Parathyroid adenoma (tissue), 2 donors: ENCODE measurements around the gene CNGA4.

ENCODE experiments used
- H2AFZ ChIP-seq: fragments of 300-600 bp; sonication (generic); one replicate; pipeline ENCODE4 v1.7.0; 2017; ENCODE audit warnings: antibody characterized with exemption, mild to moderate bottlenecking
- H3K27ac ChIP-seq: fragments of 300-600 bp; sonication (generic); one replicate; pipeline ENCODE4 v1.7.0; 2017
- H3K27me3 ChIP-seq: fragments of 300-600 bp; sonication (generic); one replicate; pipeline ENCODE4 v1.7.0; 2017; ENCODE audit warnings: low read length; ENCODE audit not compliant: control insufficient read depth, insufficient read depth
- H3K36me3 ChIP-seq: fragments of 300-600 bp; sonication (generic); one replicate; pipeline ENCODE4 v1.7.0; 2017; ENCODE audit warnings: low read length; ENCODE audit not compliant: control insufficient read depth, insufficient read depth
- H3K4me1 ChIP-seq: fragments of 300-600 bp; sonication (generic); one replicate; pipeline ENCODE4 v1.7.0; 2017; ENCODE audit warnings: control low read depth
- H3K4me2 ChIP-seq: fragments of 300-600 bp; sonication (generic); one replicate; pipeline ENCODE4 v1.7.0; 2017; ENCODE audit warnings: low read length
- H3K4me3 ChIP-seq: fragments of 300-600 bp; sonication (generic); one replicate; pipeline ENCODE4 v1.7.0; 2017; ENCODE audit warnings: low read depth, low read length
- H3K79me2 ChIP-seq: fragments of 300-600 bp; sonication (generic); one replicate; pipeline ENCODE4 v1.7.0; 2017; ENCODE audit warnings: control low read depth
- H3K9ac ChIP-seq: fragments of 300-600 bp; sonication (generic); one replicate; pipeline ENCODE4 v1.7.0; 2017; ENCODE audit warnings: mild to moderate bottlenecking
- H3K9me3 ChIP-seq: fragments of 300-600 bp; sonication (generic); one replicate; pipeline ENCODE4 v1.7.0; 2017; ENCODE audit warnings: low read length; ENCODE audit not compliant: control insufficient read depth
- TF ChIP-seq, protein P1 (sequence below): fragments of 300-600 bp; sonication (generic); IDR thresholded peaks from one replicate; pipeline ENCODE4 v1.7.0; 2017; ENCODE audit warnings: antibody characterized with exemption, mild to moderate bottlenecking
- donor health status: primary hyperparathyroidism.

Gene CNGA4

GRCh38 chr11:6253197-6253596 is 14.3 kb downstream of the CNGA4 start:
- no peaks in the 10 kb centered on the region for H3K9me3 ChIP-seq
- H3K4me2 ChIP-seq: no peak overlapping the region
- H3K79me2 ChIP-seq: no peaks in the 10 kb centered on the region
- no peak overlapping the region for H3K4me3 ChIP-seq
- no peak overlapping the region for H3K27ac ChIP-seq
- no peak overlapping the region for H3K9ac ChIP-seq
- TF ChIP-seq, protein P1, sequence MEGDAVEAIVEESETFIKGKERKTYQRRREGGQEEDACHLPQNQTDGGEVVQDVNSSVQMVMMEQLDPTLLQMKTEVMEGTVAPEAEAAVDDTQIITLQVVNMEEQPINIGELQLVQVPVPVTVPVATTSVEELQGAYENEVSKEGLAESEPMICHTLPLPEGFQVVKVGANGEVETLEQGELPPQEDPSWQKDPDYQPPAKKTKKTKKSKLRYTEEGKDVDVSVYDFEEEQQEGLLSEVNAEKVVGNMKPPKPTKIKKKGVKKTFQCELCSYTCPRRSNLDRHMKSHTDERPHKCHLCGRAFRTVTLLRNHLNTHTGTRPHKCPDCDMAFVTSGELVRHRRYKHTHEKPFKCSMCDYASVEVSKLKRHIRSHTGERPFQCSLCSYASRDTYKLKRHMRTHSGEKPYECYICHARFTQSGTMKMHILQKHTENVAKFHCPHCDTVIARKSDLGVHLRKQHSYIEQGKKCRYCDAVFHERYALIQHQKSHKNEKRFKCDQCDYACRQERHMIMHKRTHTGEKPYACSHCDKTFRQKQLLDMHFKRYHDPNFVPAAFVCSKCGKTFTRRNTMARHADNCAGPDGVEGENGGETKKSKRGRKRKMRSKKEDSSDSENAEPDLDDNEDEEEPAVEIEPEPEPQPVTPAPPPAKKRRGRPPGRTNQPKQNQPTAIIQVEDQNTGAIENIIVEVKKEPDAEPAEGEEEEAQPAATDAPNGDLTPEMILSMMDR: no peak
- no peaks in the 10 kb centered on the region for H3K4me1 ChIP-seq
- no peaks in the 10 kb centered on the region for H3K36me3 ChIP-seq
- H2AFZ ChIP-seq: no peak overlapping the region
- H3K27me3 ChIP-seq: no peaks in the 10 kb centered on the region

DNA sequence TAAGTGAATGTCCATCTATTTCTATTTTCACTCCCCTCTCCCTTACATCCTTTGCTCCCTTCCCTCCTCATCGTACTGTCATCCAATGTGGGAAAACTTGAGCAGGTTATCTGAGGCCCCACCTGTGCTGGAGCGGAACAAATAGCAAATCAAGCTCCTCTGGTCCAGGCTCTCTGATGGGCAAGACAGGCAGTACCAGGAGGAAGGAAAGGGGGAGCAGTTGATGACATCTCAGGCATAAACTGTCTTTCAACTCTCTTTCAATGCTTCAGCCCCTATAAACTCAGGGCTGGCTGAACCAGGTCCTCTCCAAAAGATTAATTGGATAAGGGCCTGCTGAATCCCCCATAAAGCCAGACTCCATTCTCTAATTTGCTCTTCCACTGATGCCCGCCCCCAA is 19.3 kb downstream of the CNGA4 start:
- TF ChIP-seq, protein P1: no peak
- H3K4me2 ChIP-seq: no peak overlapping the region
- H3K4me1 ChIP-seq: no peaks in the 10 kb centered on the region
- H3K4me3 ChIP-seq: no peak overlapping the region
- no peaks in the 10 kb centered on the region for H3K36me3 ChIP-seq
- H3K27me3 ChIP-seq: no peaks in the 10 kb centered on the region
- H3K79me2 ChIP-seq: no peaks in the 10 kb centered on the region
- H3K9ac ChIP-seq: no peak overlapping the region
- H3K9me3 ChIP-seq: no peaks in the 10 kb centered on the region
- H3K27ac ChIP-seq: no peak overlapping the region
- no peak overlapping the region for H2AFZ ChIP-seq

DNA sequence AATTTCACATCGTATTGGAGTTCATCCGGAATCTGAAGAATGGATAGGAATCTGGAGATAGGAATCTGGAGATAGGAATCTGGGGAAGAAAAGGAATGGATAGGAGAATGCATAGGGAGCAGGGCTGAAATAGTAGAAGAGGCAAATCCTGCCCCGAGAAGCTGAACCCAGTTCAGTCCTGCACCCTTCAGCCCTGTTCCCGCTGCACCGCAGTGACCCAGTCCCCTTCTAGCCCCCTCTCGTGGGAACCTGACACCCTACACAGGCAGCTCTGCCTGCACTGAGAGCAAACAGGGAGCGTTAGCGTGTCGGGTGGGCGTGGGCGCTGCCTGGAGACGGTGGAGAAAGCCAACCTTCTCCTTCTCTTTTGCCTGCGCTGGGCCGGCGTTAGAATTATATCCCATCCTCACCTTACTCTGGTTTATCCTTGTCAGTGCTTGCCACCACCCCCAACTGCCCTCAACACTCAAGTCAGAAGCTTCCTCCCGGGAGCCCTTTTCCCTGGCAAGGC is 19.7 kb downstream of the CNGA4 start:
- Histone ChIP-seq H2AFZ (peak overlapping the region; percentile 62), H3K79me2 (no peaks in the 10 kb centered on the region), H3K27ac (no peak overlapping the region), H3K4me3 (no peak overlapping the region), H3K27me3 (no peaks in the 10 kb centered on the region), H3K9ac (no peak overlapping the region), H3K36me3 (no peaks in the 10 kb centered on the region), H3K9me3 (no peaks in the 10 kb centered on the region), H3K4me1 (no peaks in the 10 kb centered on the region), H3K4me2 (peak overlapping the region; percentile 61)
- TF ChIP-seq, protein P1: no peak

DNA sequence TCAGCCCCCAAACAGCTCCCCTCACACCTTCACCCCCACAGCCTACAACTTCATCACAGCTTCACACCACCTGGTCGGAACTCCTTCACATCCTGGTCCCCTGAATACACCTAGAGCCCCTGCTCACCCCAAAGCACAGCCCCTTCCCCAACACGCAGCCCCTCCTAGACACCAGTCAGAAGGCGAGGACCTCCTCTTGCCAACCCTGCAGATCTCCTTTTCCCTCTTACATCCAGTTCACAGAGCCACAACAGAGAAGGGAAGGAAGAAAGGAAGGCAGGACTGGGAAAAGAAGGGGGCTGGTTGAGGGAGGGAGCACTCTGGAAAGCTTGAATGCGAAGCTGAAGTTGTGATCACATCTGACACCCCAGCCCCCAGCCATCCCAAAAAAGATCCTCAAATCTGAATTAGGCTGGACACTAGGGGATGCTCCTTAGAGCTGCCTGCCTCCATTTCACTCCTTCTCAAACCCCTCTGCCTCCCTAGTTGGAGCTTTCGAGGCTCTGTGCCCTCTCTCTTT is 21.4 kb downstream of the CNGA4 start:
- no peaks in the 10 kb centered on the region for H3K36me3 ChIP-seq
- H2AFZ ChIP-seq: no peak overlapping the region
- H3K9ac ChIP-seq: no peak overlapping the region
- H3K9me3 ChIP-seq: no peaks in the 10 kb centered on the region
- no peaks in the 10 kb centered on the region for H3K27me3 ChIP-seq
- no peak overlapping the region for H3K4me3 ChIP-seq
- no peak overlapping the region for H3K27ac ChIP-seq
- TF ChIP-seq, protein P1: no peak
- H3K4me2 ChIP-seq: no peak overlapping the region
- no peaks in the 10 kb centered on the region for H3K79me2 ChIP-seq
- no peaks in the 10 kb centered on the region for H3K4me1 ChIP-seq

GRCh38 chr11:6263662-6264061 is 24.8 kb downstream of the CNGA4 start:
- no peak overlapping the region for H3K4me3 ChIP-seq
- no peak overlapping the region for H3K27ac ChIP-seq
- H3K4me2 ChIP-seq: no peak overlapping the region
- H3K79me2 ChIP-seq: no peaks in the 10 kb centered on the region
- no peaks in the 10 kb centered on the region for H3K4me1 ChIP-seq
- no peaks in the 10 kb centered on the region for H3K27me3 ChIP-seq
- H3K9me3 ChIP-seq: no peaks in the 10 kb centered on the region
- H3K36me3 ChIP-seq: no peaks in the 10 kb centered on the region
- TF ChIP-seq, protein P1: no peak
- no peak overlapping the region for H3K9ac ChIP-seq
- no peak overlapping the region for H2AFZ ChIP-seq
